DOHH2 (cell line): Measurements from ENCODE around the gene TIAM2.

Experiments
- H3F3A ChIP-seq: fragments of 200-600 bp; sonication (generic), shearing (Covaris generic); 2 replicates; pipeline ENCODE4 v1.6.0; 2016; ENCODE audit warnings: antibody characterized with exemption, mild to moderate bottlenecking; ENCODE audit not compliant: control insufficient read depth, insufficient read depth
- H3K27ac ChIP-seq: fragments of 200-600 bp; sonication (generic); 2 replicates; pipeline ENCODE4 v1.5.1; 2014; ENCODE audit warnings: low read depth, mild to moderate bottlenecking, low read length, moderate library complexity
- H3K27me3 ChIP-seq: fragments of 200-600 bp; sonication (generic); 2 replicates; pipeline ENCODE4 v1.6.1; 2014; ENCODE audit warnings: mild to moderate bottlenecking, low read length, mixed read lengths; ENCODE audit not compliant: control insufficient read depth
- H3K36me3 ChIP-seq: fragments of 200-600 bp; sonication (generic); 2 replicates; pipeline ENCODE4 v1.6.1; 2014; ENCODE audit warnings: mild to moderate bottlenecking, low read length, moderate library complexity, mixed read lengths; ENCODE audit not compliant: control insufficient read depth
- H3K4me1 ChIP-seq: fragments of 200-600 bp; sonication (generic); 2 replicates; pipeline ENCODE4 v1.6.1; 2014; ENCODE audit warnings: mild to moderate bottlenecking, low read length, mixed read lengths; ENCODE audit not compliant: control insufficient read depth
- H3K4me2 ChIP-seq: fragments of 200-600 bp; sonication (generic); 2 replicates; pipeline ENCODE4 v1.6.0; 2014; ENCODE audit warnings: mild to moderate bottlenecking, low read length, moderate library complexity
- H3K4me3 ChIP-seq: fragments of 200-600 bp; sonication (generic); 2 replicates; pipeline ENCODE4 v1.5.1; 2014; ENCODE audit warnings: mild to moderate bottlenecking, low read length, mixed read lengths
- H3K79me2 ChIP-seq: fragments of 200-600 bp; sonication (generic); 2 replicates; pipeline ENCODE4 v1.6.1; 2014; ENCODE audit warnings: mild to moderate bottlenecking, low read length, mixed read lengths; ENCODE audit not compliant: control insufficient read depth
- H3K9me2 ChIP-seq: fragments of 200-600 bp; sonication (generic); replicated peaks from 2 replicates; pipeline ENCODE4 v1.6.1; 2014; ENCODE audit warnings: mild to moderate bottlenecking, low read length, mixed read lengths; ENCODE audit not compliant: control insufficient read depth
- H3K9me3 ChIP-seq: fragments of 200-600 bp; sonication (generic); 2 replicates; pipeline ENCODE4 v1.6.1; 2014; ENCODE audit warnings: antibody characterized with exemption, low read length, mixed read lengths; ENCODE audit not compliant: control insufficient read depth, insufficient read depth
- H4K20me1 ChIP-seq: fragments of 200-600 bp; sonication (generic); 2 replicates; pipeline ENCODE4 v1.6.0; 2014; ENCODE audit warnings: low read depth, mild to moderate bottlenecking, antibody characterized with exemption, low read length, moderate library complexity; ENCODE audit not compliant: control insufficient read depth, insufficient read depth
- EZH2phosphoT487 ChIP-seq: fragments of 200-600 bp; sonication (generic); IDR thresholded peaks from 2 replicates; pipeline ENCODE4 v1.6.1; 2017; ENCODE audit warnings: borderline replicate concordance, mild to moderate bottlenecking, antibody characterized with exemption, low read length, moderate library complexity, mixed read lengths
- TF ChIP-seq, protein P1 (sequence below): fragments of 200-600 bp; sonication (generic); IDR thresholded peaks from one replicate; pipeline ENCODE4 v1.5.1; 2014; ENCODE audit warnings: antibody characterized with exemption, mild to moderate bottlenecking, low read depth, low read length; ENCODE audit not compliant: poor library complexity, severe bottlenecking

Gene TIAM2

DNA sequence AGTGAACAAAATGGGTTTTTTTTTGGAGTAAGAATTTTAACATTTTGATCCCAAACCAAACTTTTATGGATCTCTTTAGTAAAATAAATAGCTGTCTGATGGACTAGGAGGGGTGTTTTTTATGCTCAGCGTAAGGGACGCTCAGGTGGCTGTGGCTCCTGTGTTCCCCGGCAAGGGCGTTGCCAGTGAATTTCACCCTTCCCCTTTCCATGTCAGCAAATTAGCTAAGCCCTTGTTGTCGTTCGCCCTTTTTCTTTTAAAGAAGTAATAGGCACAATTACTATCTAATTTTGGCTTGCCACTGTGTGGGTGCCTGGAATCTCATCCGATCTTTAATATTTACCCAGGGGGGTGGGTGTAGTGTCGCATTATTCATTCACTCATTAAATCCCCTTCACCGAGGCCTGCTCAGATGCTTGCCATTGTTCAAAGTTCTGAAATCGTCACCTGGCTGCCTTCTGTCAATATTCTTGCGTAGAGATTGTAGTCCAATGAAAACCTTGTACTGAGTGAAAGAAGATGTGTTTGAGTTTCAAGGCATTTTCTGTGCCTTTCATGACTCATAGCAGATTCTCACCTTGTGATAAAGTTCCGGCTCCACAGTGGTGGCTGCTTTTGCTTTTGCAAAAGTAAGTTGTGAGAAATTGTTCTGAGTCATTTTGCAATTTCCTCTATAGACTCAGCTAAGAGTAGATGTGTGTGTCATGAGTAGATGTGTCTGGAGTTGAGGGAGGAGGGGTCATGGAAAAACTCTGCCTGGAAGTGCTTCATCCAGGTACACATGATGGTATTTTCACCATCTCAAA, 228.7 kb downstream of the TIAM2 start:
- H3K4me1 ChIP-seq, result no peaks in the 10 kb centered on the region
- no peak overlapping the region for H3K27ac ChIP-seq
- H3K79me2 ChIP-seq, result no peaks in the 10 kb centered on the region
- no peak overlapping the region for H3K4me2 ChIP-seq
- no peaks in the 10 kb centered on the region for H3K9me2 ChIP-seq
- TF ChIP-seq, protein P1, sequence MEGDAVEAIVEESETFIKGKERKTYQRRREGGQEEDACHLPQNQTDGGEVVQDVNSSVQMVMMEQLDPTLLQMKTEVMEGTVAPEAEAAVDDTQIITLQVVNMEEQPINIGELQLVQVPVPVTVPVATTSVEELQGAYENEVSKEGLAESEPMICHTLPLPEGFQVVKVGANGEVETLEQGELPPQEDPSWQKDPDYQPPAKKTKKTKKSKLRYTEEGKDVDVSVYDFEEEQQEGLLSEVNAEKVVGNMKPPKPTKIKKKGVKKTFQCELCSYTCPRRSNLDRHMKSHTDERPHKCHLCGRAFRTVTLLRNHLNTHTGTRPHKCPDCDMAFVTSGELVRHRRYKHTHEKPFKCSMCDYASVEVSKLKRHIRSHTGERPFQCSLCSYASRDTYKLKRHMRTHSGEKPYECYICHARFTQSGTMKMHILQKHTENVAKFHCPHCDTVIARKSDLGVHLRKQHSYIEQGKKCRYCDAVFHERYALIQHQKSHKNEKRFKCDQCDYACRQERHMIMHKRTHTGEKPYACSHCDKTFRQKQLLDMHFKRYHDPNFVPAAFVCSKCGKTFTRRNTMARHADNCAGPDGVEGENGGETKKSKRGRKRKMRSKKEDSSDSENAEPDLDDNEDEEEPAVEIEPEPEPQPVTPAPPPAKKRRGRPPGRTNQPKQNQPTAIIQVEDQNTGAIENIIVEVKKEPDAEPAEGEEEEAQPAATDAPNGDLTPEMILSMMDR, result no peak
- no peak for TF ChIP-seq EZH2phosphoT487
- no peaks in the 10 kb centered on the region for H3K36me3 ChIP-seq
- no peak overlapping the region for H3K4me3 ChIP-seq
- H3F3A ChIP-seq, result no peaks in the 10 kb centered on the region
- H3K9me3 ChIP-seq, result no peaks in the 10 kb centered on the region
- H3K27me3 ChIP-seq, result no peaks in the 10 kb centered on the region
- no peaks in the 10 kb centered on the region for H4K20me1 ChIP-seq

DNA sequence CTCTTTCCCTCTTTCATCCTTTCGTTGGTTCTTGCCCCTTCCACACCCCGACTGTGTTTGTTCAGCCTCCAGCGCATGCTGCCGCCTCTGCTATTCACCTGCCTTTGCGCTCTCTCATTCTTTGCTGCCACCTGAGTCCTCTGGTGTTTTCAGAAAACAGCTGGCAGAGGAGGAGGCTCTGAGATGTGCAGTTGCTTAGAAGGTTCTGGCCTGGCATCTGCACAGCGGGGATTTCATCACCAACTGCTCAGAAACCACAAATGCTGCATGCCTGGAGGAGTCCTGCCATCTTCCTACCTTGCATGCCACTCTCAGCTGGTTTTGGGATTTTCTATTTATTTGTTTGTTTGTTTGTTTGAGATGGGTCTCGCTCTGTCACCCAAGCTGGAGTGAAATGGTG, 229.5 kb downstream of the TIAM2 start:
- TF ChIP-seq, protein P1, result no peak
- TF ChIP-seq EZH2phosphoT487, result no peak
- H3K4me3 ChIP-seq, result no peak overlapping the region
- H3K9me2 ChIP-seq, result no peaks in the 10 kb centered on the region
- no peaks in the 10 kb centered on the region for H4K20me1 ChIP-seq
- H3K27me3 ChIP-seq, result no peaks in the 10 kb centered on the region
- H3K4me1 ChIP-seq, result no peaks in the 10 kb centered on the region
- no peaks in the 10 kb centered on the region for H3K36me3 ChIP-seq
- no peaks in the 10 kb centered on the region for H3K79me2 ChIP-seq
- no peak overlapping the region for H3K4me2 ChIP-seq
- no peaks in the 10 kb centered on the region for H3K9me3 ChIP-seq
- no peaks in the 10 kb centered on the region for H3F3A ChIP-seq
- no peak overlapping the region for H3K27ac ChIP-seq

DNA sequence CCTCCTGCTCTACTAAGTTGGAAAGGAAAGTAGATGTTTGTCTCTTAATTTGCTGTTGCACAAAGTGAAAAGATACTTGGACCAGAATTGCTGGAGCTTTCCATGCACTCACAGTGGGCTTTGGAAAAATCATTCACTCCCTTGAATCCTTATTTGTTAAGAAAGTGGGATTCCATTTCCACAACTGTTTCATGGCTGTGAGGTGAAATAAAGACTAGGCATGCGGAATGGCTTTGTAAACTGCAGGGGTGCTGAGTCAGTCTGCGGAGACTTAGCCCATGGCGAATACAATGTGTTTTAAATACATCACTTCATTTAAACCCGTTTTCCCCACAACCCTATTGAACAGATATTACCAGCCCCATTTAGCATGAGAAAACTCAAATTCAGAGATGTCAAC, 231.9 kb downstream of the TIAM2 start:
- Histone ChIP-seq H3K27me3 (no peaks in the 10 kb centered on the region), H3K79me2 (no peaks in the 10 kb centered on the region), H3K4me2 (no peak overlapping the region), H3K36me3 (no peaks in the 10 kb centered on the region), H4K20me1 (no peaks in the 10 kb centered on the region), H3K4me3 (no peak overlapping the region), H3K9me2 (no peaks in the 10 kb centered on the region), H3K9me3 (no peaks in the 10 kb centered on the region), H3K4me1 (no peaks in the 10 kb centered on the region), H3K27ac (no peak overlapping the region), H3F3A (no peaks in the 10 kb centered on the region)
- TF ChIP-seq EZH2phosphoT487, result no peak
- TF ChIP-seq, protein P1, result no peak
